OCI-LY1 (cell line): ENCODE data around the gene PCED1B.
A peak's percentile ranks its signal among the peaks of the same experiment; 100 is the strongest.

Source experiments
- H2AFZ ChIP-seq: fragments of 200-600 bp; sonication (generic), shearing (Covaris generic); 2 replicates; pipeline ENCODE4 v1.6.0; 2014; ENCODE audit warnings: antibody characterized with exemption, mild to moderate bottlenecking, low read length
- H3F3A ChIP-seq: fragments of 200-600 bp; sonication (generic), shearing (Covaris generic); 2 replicates; pipeline ENCODE4 v1.6.0; 2014; ENCODE audit warnings: mild to moderate bottlenecking, antibody characterized with exemption, low read length, moderate library complexity; ENCODE audit not compliant: insufficient read depth
- H3K27ac ChIP-seq: fragments of 200-600 bp; sonication (generic); 2 replicates; pipeline ENCODE4 v1.5.1; 2014; ENCODE audit warnings: low read length, mixed run types, mild to moderate bottlenecking, low read depth; ENCODE audit not compliant: poor library complexity, severe bottlenecking
- H3K27me3 ChIP-seq: fragments of 200-600 bp; sonication (generic); 2 replicates; pipeline ENCODE4 v1.6.0; 2014; ENCODE audit warnings: antibody characterized with exemption, mild to moderate bottlenecking, low read length, moderate library complexity; ENCODE audit not compliant: insufficient read depth
- H3K36me3 ChIP-seq: fragments of 200-600 bp; sonication (generic); 2 replicates; pipeline ENCODE4 v1.6.1; 2014; ENCODE audit warnings: mild to moderate bottlenecking, antibody characterized with exemption, low read length, moderate library complexity, mixed read lengths; ENCODE audit not compliant: insufficient read depth
- H3K4me1 ChIP-seq: fragments of 200-600 bp; sonication (generic); 2 replicates; pipeline ENCODE4 v1.5.1; 2014; ENCODE audit warnings: mild to moderate bottlenecking, low read length, moderate library complexity; ENCODE audit not compliant: insufficient read depth, severe bottlenecking
- H3K4me2 ChIP-seq: fragments of 200-600 bp; sonication (generic), shearing (Covaris generic); 2 replicates; pipeline ENCODE4 v1.6.1; 2014; ENCODE audit warnings: low read length
- H3K4me3 ChIP-seq: fragments of 200-600 bp; sonication (generic); 2 replicates; pipeline ENCODE4 v1.5.1; 2014; ENCODE audit warnings: low read length, low read depth, mild to moderate bottlenecking, mixed read lengths; ENCODE audit not compliant: poor library complexity, severe bottlenecking
- H3K79me2 ChIP-seq: fragments of 200-600 bp; shearing (Covaris generic); 2 replicates; pipeline ENCODE4 v1.6.1; 2016; ENCODE audit warnings: mixed run types, low read length, mixed read lengths; ENCODE audit not compliant: insufficient read depth
- H3K9ac ChIP-seq: fragments of 200-600 bp; sonication (generic), shearing (Covaris generic); 2 replicates; pipeline ENCODE4 v1.6.1; 2014; ENCODE audit warnings: mild to moderate bottlenecking, low read length, mixed read lengths
- H3K9me2 ChIP-seq: fragments of 200-600 bp; sonication (generic), shearing (Covaris generic); 2 replicates; pipeline ENCODE4 v1.6.1; 2014; ENCODE audit warnings: low read depth, mild to moderate bottlenecking, low read length, mixed read lengths
- H3K9me3 ChIP-seq: fragments of 200-600 bp; shearing (Covaris generic); 2 replicates; pipeline ENCODE4 v1.6.1; 2014; ENCODE audit warnings: low read length, mixed read lengths
- H4K20me1 ChIP-seq: fragments of 200-600 bp; sonication (generic), shearing (Covaris generic); 2 replicates; pipeline ENCODE4 v1.6.0; 2016; ENCODE audit warnings: mild to moderate bottlenecking, low read length; ENCODE audit not compliant: insufficient read depth
- CTCF ChIP-seq: fragments of 200-600 bp; sonication (generic), shearing (Covaris generic); IDR thresholded peaks from 2 replicates; pipeline ENCODE4 v1.5.1; 2017; ENCODE audit warnings: mild to moderate bottlenecking, antibody characterized with exemption, low read length, moderate library complexity, mixed read lengths
- EZH2 ChIP-seq: fragments of 200-600 bp; sonication (generic), shearing (Covaris generic); IDR thresholded peaks from 2 replicates; pipeline ENCODE4 v1.8.0; 2017; ENCODE audit warnings: borderline replicate concordance, mixed run types, mild to moderate bottlenecking, antibody characterized with exemption, low read length, moderate library complexity, mixed read lengths

The PCED1B gene

DNA sequence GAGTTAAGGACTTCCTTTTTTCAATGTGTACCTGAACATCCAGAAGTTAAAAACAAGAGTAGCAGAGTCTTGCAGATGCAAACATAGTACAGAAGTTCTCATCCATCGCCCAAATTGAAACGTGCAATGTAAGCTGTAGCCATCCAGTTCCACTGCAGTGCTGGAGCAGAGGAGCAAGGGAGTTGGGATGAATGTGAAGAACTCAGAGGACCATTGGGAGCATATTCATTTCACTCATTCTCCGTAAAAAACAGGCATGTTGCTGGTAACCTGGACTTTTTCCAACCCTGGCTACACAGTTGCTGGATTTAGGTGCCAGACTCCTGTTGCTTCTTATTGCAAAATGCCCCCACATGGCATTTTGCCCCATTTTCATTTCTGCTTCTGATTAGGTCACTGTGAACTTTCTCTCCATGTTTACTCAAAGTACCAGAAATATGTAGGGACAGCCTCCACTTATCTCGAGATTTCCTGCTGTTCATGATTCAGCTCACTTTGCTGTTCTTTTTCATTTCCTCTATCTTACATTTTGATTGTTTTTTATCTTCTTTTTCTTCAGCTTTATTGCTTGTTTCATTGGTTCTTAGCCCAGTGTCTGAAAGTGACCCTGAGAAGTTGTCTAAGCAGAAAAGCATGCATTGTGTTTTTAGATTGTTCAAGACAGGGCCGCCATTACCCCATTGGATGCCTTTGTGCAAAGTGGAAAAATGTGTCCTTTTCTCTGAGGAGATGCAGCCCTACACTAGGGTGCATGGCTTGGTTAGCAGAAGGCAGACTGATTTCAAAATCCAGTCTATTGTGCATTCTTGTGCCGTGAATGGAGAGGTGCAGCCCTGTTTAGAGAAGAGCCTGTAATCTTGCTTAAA is 109.4 kb downstream of the PCED1B start:
- H3K27me3 ChIP-seq: no peaks in the 10 kb centered on the region
- no peaks in the 10 kb centered on the region for H3K36me3 ChIP-seq
- no peaks in the 10 kb centered on the region for H3F3A ChIP-seq
- H3K27ac ChIP-seq: peak overlapping the region; percentile 88
- TF ChIP-seq CTCF (no peak), EZH2 (no peak)
- peaks cover 69% of the 10 kb centered on the region for H3K4me1 ChIP-seq
- no peaks in the 10 kb centered on the region for H3K9me3 ChIP-seq
- no peak overlapping the region for H3K9ac ChIP-seq
- no peak overlapping the region for H2AFZ ChIP-seq
- H3K4me3 ChIP-seq: no peak overlapping the region
- H3K79me2 ChIP-seq: no peaks in the 10 kb centered on the region
- no peak overlapping the region for H3K4me2 ChIP-seq
- no peaks in the 10 kb centered on the region for H4K20me1 ChIP-seq
- no peaks in the 10 kb centered on the region for H3K9me2 ChIP-seq

DNA sequence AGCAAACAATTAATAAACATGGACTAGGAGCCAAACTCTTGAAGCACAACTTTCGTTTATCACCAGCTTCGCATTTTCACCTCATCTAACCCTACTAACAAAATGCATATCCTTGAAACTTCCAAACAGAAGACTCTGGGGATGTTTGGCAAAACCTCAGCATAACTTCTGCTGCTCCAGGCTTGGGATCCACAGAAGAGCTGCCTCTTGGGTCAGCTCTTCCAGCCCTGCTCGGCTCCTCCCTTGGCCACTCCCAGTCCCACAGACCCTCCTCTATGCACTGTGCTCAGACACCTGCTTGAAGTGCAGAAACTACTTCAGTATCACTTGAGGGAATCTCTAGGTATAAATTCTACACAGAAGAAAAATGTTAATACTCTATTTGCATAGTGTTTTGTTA is 110.3 kb downstream of the PCED1B start:
- Histone ChIP-seq H3F3A (no peaks in the 10 kb centered on the region), H4K20me1 (no peaks in the 10 kb centered on the region), H3K9ac (no peak overlapping the region), H3K27me3 (no peaks in the 10 kb centered on the region), H3K4me3 (no peak overlapping the region), H3K9me3 (no peaks in the 10 kb centered on the region), H3K36me3 (no peaks in the 10 kb centered on the region), H2AFZ (no peak overlapping the region), H3K4me1 (peaks cover 69% of the 10 kb centered on the region), H3K27ac (peak overlapping the region; percentile 88), H3K9me2 (no peaks in the 10 kb centered on the region), H3K79me2 (no peaks in the 10 kb centered on the region), H3K4me2 (peak overlapping the region; percentile 50; the same call in 1 of the 2 replicates)
- TF ChIP-seq EZH2 (no peak), CTCF (no peak)

GRCh38 chr12:47190271-47190750 is 110.9 kb downstream of the PCED1B start:
- TF ChIP-seq EZH2: no peak
- TF ChIP-seq CTCF: no peak
- peak overlapping the region; percentile 50 for H3K4me2 ChIP-seq
- no peaks in the 10 kb centered on the region for H3K79me2 ChIP-seq
- H3K36me3 ChIP-seq: no peaks in the 10 kb centered on the region
- no peak overlapping the region for H2AFZ ChIP-seq
- peak overlapping the region; percentile 88 for H3K27ac ChIP-seq
- H3K9me2 ChIP-seq: no peaks in the 10 kb centered on the region
- no peaks in the 10 kb centered on the region for H3K9me3 ChIP-seq
- H3K9ac ChIP-seq: peak overlapping the region; percentile 31; the same call in 1 of the 2 replicates
- H4K20me1 ChIP-seq: no peaks in the 10 kb centered on the region
- peaks cover 71% of the 10 kb centered on the region for H3K4me1 ChIP-seq
- no peaks in the 10 kb centered on the region for H3F3A ChIP-seq
- H3K27me3 ChIP-seq: no peaks in the 10 kb centered on the region
- H3K4me3 ChIP-seq: peak overlapping the region; percentile 13
